NCI-H2107 treated with DMSO at 0.1 percent for 48 hours (cell line): ENCODE data around the gene ARL8A.
"Not testable (repeated sequence)": the region's sequence is repeated elsewhere in the genome, so short reads cannot be mapped to it uniquely, and the experiment has no call there.

ENCODE experiments used
- DNase-seq: peaks from one replicate; lab custom pipeline; 2025; ENCODE audit not compliant: unreplicated experiment; lab: John Stamatoyannopoulos, UW

Gene ARL8A

GRCh38 chr1:202141468-202141867 is 3.1 kb downstream of the ARL8A start:
- DNase-seq, result not testable (repeated sequence)

GRCh38 chr1:202140833-202141232 is 3.7 kb downstream of the ARL8A start:
- no peak for DNase-seq

GRCh38 chr1:202135221-202135721 is 9.3 kb downstream of the ARL8A start:
- DNase-seq, result peak; percentile 90

- DNase-seq, result no peak
These were observed 9.8 kb downstream of the ARL8A start for GRCh38 chr1:202134645-202135172.

- no peak for DNase-seq
These were observed 10.5 kb downstream of the ARL8A start for GRCh38 chr1:202133989-202134388.

- no peak for DNase-seq
These were observed 11.0 kb downstream of the ARL8A start for GRCh38 chr1:202133496-202133895.

GRCh38 chr1:202133001-202133400 is 11.5 kb downstream of the ARL8A start:
- DNase-seq, result peak; percentile 42

GRCh38 chr1:202131956-202132821 is 12.3 kb downstream of the ARL8A start:
- no peak for DNase-seq

- no peak for DNase-seq
These were observed 13.6 kb downstream of the ARL8A start for GRCh38 chr1:202130816-202131522.

GRCh38 chr1:202130297-202130721 is 14.2 kb downstream of the ARL8A start:
- DNase-seq, result no peak

- DNase-seq, result no peak
These were observed 14.9 kb downstream of the ARL8A start for GRCh38 chr1:202129453-202130296.

- no peak for DNase-seq
These were observed 16.5 kb downstream of the ARL8A start for GRCh38 chr1:202127836-202128622.

GRCh38 chr1:202127061-202127460 is 17.5 kb downstream of the ARL8A start:
- no peak for DNase-seq

- DNase-seq, result no peak
These were observed 18.1 kb downstream of the ARL8A start for GRCh38 chr1:202126426-202126825.

GRCh38 chr1:202125611-202126010 is 18.9 kb downstream of the ARL8A start:
- no peak for DNase-seq

- no peak for DNase-seq
These were observed 20.4 kb downstream of the ARL8A start for GRCh38 chr1:202124142-202124541.

- DNase-seq, result no peak
These were observed 21.2 kb downstream of the ARL8A start for GRCh38 chr1:202123336-202123813.

- DNase-seq, result no peak
These were observed 21.8 kb downstream of the ARL8A start, which contains the start of gene GPR37L1 for GRCh38 chr1:202122639-202123335. TSS of gene GPR37L1 (plus strand) at chr1:202122917. CDS start at chr1:202122964, 47 bp downstream.

GRCh38 chr1:202121006-202121405 is 23.5 kb downstream of the ARL8A start:
- DNase-seq, result no peak
